SK-N-MC (cell line): Measurements from ENCODE around the gene SLC5A10.

Experiments
- EZH2 ChIP-seq: fragments of 200-600 bp; sonication (generic); IDR thresholded peaks from one replicate; pipeline ENCODE4 v1.6.1; 2017; ENCODE audit warnings: antibody characterized with exemption
- POLR2AphosphoS5 ChIP-seq: IDR thresholded peaks from 2 replicates; pipeline ENCODE4 v1.6.1; 2012; ENCODE audit warnings: mild to moderate bottlenecking, low read depth, low read length, borderline replicate concordance

- no peak for TF ChIP-seq POLR2AphosphoS5
- TF ChIP-seq EZH2, result no peak
Measured at GRCh38 chr17:18981642-18982424, 29.9 kb downstream of the SLC5A10 start.
